OCI-LY7 (cell line): Measurements from ENCODE around the gene LSAMP.

ENCODE experiments used
- EZH2phosphoT487 ChIP-seq: fragments of 200-600 bp; sonication (generic); IDR thresholded peaks from 2 replicates; pipeline ENCODE4 v1.6.1; 2018; ENCODE audit warnings: low read depth, borderline replicate concordance, mild to moderate bottlenecking, mixed run types, antibody characterized with exemption, low read length, moderate library complexity, mixed read lengths
- TF ChIP-seq, protein P1 (sequence below): fragments of 200-600 bp; sonication (generic); conservative IDR thresholded peaks from 2 replicates; pipeline ENCODE4 v1.5.1; 2014; ENCODE audit warnings: mild to moderate bottlenecking, antibody characterized with exemption, low read length, moderate library complexity, mixed read lengths

- TF ChIP-seq, protein P1, sequence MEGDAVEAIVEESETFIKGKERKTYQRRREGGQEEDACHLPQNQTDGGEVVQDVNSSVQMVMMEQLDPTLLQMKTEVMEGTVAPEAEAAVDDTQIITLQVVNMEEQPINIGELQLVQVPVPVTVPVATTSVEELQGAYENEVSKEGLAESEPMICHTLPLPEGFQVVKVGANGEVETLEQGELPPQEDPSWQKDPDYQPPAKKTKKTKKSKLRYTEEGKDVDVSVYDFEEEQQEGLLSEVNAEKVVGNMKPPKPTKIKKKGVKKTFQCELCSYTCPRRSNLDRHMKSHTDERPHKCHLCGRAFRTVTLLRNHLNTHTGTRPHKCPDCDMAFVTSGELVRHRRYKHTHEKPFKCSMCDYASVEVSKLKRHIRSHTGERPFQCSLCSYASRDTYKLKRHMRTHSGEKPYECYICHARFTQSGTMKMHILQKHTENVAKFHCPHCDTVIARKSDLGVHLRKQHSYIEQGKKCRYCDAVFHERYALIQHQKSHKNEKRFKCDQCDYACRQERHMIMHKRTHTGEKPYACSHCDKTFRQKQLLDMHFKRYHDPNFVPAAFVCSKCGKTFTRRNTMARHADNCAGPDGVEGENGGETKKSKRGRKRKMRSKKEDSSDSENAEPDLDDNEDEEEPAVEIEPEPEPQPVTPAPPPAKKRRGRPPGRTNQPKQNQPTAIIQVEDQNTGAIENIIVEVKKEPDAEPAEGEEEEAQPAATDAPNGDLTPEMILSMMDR = no peak
- TF ChIP-seq EZH2phosphoT487 = no peak
Measured at GRCh38 chr3:115901008-115901407, 544.3 kb downstream of the LSAMP start.
